ENCODE measurements around the gene WDR70.

WDR70 gene

DNA sequence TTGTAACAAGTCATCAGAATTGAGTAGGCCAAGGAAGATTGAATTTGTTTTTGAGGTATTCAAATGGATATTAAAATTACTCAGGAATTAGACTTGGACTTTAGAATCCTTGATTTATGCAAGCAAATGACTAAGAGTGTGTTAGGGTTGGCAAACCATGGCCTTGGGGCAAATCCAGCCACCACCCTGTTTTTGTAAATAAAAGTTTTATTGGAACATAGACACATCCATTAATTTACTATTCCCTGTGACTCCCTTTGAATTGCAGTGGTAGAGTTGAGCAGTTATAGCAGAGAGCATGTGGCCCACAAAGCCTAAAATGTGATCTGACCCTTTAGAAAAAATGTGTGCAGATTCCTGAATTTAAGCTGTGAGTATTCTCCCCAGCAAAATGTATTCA lies 115.6 kb downstream of the WDR70 start:
- TF ChIP-seq, protein P1, sequence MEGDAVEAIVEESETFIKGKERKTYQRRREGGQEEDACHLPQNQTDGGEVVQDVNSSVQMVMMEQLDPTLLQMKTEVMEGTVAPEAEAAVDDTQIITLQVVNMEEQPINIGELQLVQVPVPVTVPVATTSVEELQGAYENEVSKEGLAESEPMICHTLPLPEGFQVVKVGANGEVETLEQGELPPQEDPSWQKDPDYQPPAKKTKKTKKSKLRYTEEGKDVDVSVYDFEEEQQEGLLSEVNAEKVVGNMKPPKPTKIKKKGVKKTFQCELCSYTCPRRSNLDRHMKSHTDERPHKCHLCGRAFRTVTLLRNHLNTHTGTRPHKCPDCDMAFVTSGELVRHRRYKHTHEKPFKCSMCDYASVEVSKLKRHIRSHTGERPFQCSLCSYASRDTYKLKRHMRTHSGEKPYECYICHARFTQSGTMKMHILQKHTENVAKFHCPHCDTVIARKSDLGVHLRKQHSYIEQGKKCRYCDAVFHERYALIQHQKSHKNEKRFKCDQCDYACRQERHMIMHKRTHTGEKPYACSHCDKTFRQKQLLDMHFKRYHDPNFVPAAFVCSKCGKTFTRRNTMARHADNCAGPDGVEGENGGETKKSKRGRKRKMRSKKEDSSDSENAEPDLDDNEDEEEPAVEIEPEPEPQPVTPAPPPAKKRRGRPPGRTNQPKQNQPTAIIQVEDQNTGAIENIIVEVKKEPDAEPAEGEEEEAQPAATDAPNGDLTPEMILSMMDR (IDR thresholded peaks at IDR 0.05) = no peak

DNA sequence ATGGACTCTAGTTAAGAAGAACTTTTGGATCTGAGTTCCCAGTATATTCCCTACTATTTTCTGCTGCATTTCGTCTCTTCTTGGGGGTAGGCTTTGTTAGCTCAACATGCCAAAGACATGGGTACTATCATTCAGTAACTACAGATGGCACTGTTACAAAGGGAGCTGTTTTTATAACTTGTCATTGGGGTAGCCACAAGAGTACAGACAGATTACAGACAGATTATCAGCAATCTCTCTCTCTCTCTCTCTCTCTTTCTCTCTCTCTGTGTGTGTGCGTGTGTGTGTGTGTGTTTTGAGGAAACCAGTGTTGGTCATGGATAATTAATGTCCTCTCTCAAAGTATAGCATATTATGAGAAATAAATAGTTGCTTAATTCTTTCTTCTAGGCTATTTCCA lies 116.1 kb downstream of the WDR70 start:
- TF ChIP-seq, protein P1 (IDR thresholded peaks at IDR 0.05) = peak; percentile 53; the same call in 1 of the 2 replicates

DNA sequence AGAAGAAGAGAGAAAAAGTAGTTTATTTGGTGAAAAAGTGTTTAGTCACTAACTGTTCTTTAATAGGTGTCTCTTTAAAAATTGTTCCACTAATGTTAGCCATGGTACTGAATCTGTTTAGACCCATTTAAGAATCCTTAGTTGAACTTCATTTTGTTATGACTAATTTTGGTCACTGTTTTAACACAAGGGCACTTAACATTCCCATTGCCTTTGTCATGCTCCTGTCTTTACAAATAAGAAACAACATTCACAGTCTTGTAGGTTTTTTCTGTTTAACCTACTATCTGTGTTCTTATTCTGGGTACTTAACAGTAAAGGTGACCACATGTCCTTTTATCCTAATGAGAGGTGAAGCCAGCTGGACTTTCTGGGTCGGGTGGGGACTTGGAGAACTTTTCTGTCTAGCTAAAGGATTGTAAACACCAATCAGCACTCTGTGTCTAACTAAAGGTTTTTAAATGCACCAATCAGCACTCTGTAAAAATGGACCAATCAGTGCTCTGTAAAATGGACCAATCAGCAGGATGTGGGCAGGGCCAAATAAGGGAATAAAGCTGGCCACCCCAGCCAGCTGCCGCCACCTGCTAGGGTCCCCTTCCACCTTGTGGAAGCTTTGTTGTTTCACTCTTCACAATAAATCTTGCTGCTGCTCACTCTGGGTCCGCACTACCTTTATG lies 116.7 kb downstream of the WDR70 start:
- TF ChIP-seq, protein P1 (IDR thresholded peaks at IDR 0.05) = no peak

DNA sequence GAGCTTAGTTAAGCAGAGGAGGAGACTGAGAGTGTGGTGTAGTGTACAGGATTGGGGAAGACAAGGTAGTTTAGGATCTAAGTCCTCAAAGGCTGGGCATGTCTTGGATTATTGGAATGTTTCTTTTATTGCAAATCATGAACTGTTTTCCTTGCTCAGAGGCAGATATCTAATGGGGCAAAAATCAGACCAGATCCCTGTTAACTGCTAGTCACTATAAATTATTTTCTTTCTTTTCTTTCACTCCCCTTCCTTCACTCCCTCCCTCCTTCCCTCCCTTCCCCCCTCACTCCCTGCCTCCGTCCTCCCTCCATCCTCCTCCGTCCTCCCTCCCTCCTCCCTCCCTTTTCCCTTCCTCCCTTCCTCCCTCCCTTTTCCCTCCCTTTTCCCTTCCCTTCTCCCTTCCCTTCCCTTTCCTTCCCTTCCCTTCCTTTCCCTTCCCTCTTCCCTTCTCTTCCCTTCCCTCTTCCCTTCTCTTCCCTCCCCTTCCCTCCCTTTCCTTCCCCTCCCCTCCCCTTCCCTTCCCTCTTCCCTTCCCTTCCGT lies 117.9 kb downstream of the WDR70 start:
- TF ChIP-seq, protein P1 (IDR thresholded peaks at IDR 0.05) = no peak

DNA sequence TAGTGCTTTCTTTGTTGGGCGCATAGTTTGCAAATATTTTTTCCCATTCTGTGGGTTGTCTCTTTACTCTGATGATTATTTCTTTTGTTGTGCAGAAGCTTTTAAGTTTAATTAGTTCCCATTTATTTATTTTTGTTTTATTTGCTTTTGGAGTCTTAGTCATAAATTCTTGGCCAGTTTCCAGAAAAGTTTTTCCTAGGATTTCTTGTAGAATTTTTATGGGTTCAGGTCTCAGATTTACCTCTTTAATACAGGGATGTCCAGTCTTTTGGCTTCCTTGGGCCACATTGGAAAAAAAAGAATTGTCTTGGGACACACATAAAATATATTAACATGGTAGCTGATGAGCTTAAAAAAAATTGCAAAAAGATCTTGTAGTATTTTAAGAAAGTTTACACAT lies 122.0 kb downstream of the WDR70 start:
- TF ChIP-seq, protein P1 (IDR thresholded peaks at IDR 0.05) = no peak

DNA sequence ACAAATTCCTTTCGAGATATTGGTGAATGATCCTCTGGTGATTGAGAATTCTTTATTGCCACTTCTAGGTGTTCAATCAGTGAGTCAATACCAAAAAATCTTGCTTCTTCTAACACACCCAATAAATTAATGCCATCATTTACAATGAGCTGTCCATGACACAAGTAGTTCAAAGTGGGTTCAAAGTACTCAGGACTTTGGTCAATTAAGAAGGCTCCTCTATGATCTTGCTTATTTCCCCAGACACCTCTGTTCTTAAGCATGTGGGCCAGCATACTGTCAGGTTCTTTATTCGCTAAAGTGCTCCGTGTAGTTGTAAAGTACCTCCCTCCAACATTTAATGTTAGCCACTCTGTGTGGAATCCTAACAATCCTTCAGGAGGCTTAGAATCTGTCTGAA lies 127.1 kb downstream of the WDR70 start:
- TF ChIP-seq, protein P1 (IDR thresholded peaks at IDR 0.05) = no peak

DNA sequence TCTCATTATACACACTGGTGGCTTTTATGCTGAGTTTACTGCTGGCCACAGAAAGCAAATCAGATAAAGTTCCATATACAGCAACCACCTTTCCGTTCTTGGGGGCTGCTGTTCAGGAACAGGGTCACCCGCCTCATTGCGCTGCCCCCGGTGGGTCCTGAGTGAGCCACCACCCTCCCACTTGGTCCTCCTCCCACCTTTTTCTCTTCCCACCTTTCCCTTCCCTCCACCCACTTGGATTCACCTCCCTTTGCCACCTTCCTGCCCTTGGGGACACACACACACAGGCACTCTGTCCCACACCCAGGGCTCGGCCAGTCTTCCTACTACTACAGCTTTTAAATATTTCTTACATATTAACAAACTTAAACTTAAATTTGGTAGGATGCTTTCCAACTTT lies 127.6 kb downstream of the WDR70 start:
- TF ChIP-seq, protein P1 (IDR thresholded peaks at IDR 0.05) = no peak

Measured in LNCAP (cell line).